CD8-positive, alpha-beta memory T cell (primary cell): ENCODE data around the gene PET117. TPM values are rescaled to one million over a fixed set of nuclear protein-coding genes. Genes with fewer than 3 reads are reported as not detected.
A peak's percentile ranks its signal among the peaks of the same experiment; 100 is the strongest.
"Not testable (repeated sequence)": the region's sequence is repeated elsewhere in the genome, so short reads cannot be mapped to it uniquely, and the experiment has no call there.

Source experiments
- CTCF ChIA-PET: fragments of 350-600 bp; sonication (Branson Sonifier 250); formaldehyde crosslinking; loops from one replicate; lab custom pipeline; 2021; ENCODE audit warnings: antibody characterized with exemption; lab: Charles Lee
- POLR2A ChIA-PET: fragments of 350-600 bp; sonication (Branson Sonifier 250); formaldehyde crosslinking; loops from one replicate; lab custom pipeline; 2021; ENCODE audit warnings: antibody characterized with exemption; lab: Charles Lee
- DNase-seq, 5 donors: peaks; one replicate each; pipeline versions ENCODE4 v3.0.0 to v3.0.0-alpha.2; 2020 to 2022; ENCODE audit warnings: mixed read lengths in 1 of 5
- H3K27ac ChIP-seq: one replicate; pipeline ENCODE4 v1.7.0; 2013; ENCODE audit warnings: low read depth, mild to moderate bottlenecking, low read length, moderate library complexity
- H3K27me3 ChIP-seq: 2 replicates; pipeline ENCODE4 v1.7.0; 2013; ENCODE audit warnings: low read length, mild to moderate bottlenecking; ENCODE audit not compliant: insufficient read depth, poor library complexity, severe bottlenecking
- H3K36me3 ChIP-seq: 2 replicates; pipeline ENCODE4 v1.7.0; 2013; ENCODE audit warnings: mild to moderate bottlenecking, low read length, moderate library complexity; ENCODE audit not compliant: insufficient read depth
- H3K4me1 ChIP-seq: 2 replicates; pipeline ENCODE4 v1.7.0; 2013; ENCODE audit warnings: mild to moderate bottlenecking, low read length, moderate library complexity; ENCODE audit not compliant: insufficient read depth
- H3K4me3 ChIP-seq: 2 replicates; pipeline ENCODE4 v1.7.0; 2013; ENCODE audit warnings: mild to moderate bottlenecking, low read length
- H3K9me3 ChIP-seq: 2 replicates; pipeline ENCODE4 v1.7.0; 2013; ENCODE audit warnings: mild to moderate bottlenecking, low read length
- H3K27ac Mint-ChIP-seq, 8 donors: one replicate each; pipeline ENCODE4 v1.8.0; 2020 to 2021; ENCODE audit warnings: mixed read lengths in 8 of 8, mild to moderate bottlenecking in 6 of 8, inconsistent platforms in 3 of 8, moderate library complexity in 3 of 8
- H3K27me3 Mint-ChIP-seq, 2 donors: one replicate each; pipeline ENCODE4 v1.8.0; 2020 to 2021; ENCODE audit warnings: mixed read lengths in 2 of 2, mild to moderate bottlenecking in 1 of 2, moderate library complexity in 1 of 2
- H3K36me3 Mint-ChIP-seq, 3 donors: one replicate each; pipeline ENCODE4 v1.8.0; 2020 to 2021; ENCODE audit warnings: mixed read lengths in 3 of 3, inconsistent platforms in 1 of 3, mild to moderate bottlenecking in 1 of 3
- H3K4me1 Mint-ChIP-seq, 3 donors: one replicate each; pipeline ENCODE4 v1.8.0; 2020 to 2021; ENCODE audit warnings: mixed read lengths in 3 of 3, inconsistent platforms in 1 of 3, mild to moderate bottlenecking in 1 of 3
- H3K4me3 Mint-ChIP-seq, 7 donors: one replicate each; pipeline ENCODE4 v1.8.0; 2020 to 2021; ENCODE audit warnings: mixed read lengths in 7 of 7, mild to moderate bottlenecking in 6 of 7, moderate library complexity in 4 of 7, inconsistent platforms in 2 of 7
- H3K9me3 Mint-ChIP-seq, 5 donors: one replicate each; pipeline ENCODE4 v1.8.0; 2020 to 2022; ENCODE audit warnings: mixed read lengths in 5 of 5, mild to moderate bottlenecking in 3 of 5, moderate library complexity in 2 of 5, inconsistent platforms in 1 of 5
- polyA plus RNA-seq: library from polyadenylated mRNA; unstranded; fragments of 300-500 nt; fragmentation: Illumina TruSeq; gene quantifications from one replicate; pipeline ENCODE4 v1.2.3, GENCODE V29; 2021
- total RNA-seq, 2 experiments: library from RNA; stranded (reverse); gene quantifications; one replicate each; pipeline ENCODE4 v1.2.3, GENCODE V29; 2021

Gene PET117, protein sequence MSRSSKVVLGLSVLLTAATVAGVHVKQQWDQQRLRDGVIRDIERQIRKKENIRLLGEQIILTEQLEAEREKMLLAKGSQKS
- total RNA-seq = 10 to 100 TPM; 14.7 to 15.6 TPM
- polyA plus RNA-seq = 36.0 TPM

DNA sequence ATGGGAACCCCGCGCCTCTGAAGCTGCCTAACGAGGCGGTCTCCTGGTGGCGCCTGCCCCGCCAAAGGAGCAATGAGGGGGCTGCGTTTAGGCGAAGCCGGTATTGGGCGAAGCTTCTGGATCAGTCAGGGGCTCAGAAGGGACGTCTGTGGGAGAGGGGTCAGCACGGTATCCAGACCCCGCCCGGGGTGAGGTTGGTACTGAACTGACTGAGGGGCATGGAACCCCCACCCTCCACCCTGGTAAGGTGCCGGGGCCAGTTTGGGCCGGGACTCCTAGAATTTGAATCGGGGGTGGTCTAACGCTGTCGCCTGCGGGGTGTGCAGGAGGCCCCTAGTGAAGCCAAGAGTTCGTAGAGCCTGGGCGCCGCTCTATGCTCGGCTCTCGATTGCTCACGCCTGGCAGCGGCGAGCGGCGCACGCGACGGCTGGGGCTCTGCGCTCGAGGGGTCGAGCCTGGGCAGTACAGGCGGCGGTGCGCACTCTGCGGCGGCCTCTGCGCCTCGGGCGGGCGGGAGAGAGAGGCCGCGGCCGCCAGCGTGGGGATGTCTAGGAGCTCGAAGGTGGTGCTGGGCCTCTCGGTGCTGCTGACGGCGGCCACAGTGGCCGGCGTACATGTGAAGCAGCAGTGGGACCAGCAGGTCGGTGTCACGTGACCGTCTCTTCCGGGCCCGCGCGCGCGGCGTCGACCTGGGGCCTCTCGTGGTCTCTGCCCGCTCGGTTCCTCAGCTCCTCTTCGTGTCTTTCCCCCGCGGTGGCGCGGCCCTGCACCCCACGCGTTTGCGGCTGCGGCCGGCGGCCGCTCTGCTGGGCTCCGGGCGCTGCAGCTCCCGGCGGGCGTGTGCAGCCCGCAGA, at the start of gene PET117, which contains the start of gene KAT14:
Gene PET117 (plus strand): TSS at position 452 of the 854 bp plus-strand sequence. CDS start 93 bp downstream, at position 545.
Gene KAT14 (plus strand): TSS at position 452 of the 854 bp plus-strand sequence. CDS start 4,798 bp downstream, outside the sequence.
- H3K27me3 Mint-ChIP-seq = peaks cover 0 to 2% of the 10 kb centered on the region in 2 donors
- H3K4me1 Mint-ChIP-seq = peaks cover 35 to 43% (median 36%) of the 10 kb centered on the region in 3 donors
- H3K27me3 ChIP-seq = no peaks in the 10 kb centered on the region
- H3K4me3 ChIP-seq = peak within 1 kb of the TSS; percentile 95
- no peaks in the 10 kb centered on the region for H3K9me3 ChIP-seq
- H3K4me3 Mint-ChIP-seq = peak within 1 kb of the TSS; percentile 88 to 95 (median 89)
- H3K4me1 ChIP-seq = peaks cover 24% of the 10 kb centered on the region
- H3K9me3 Mint-ChIP-seq = no peaks in the 10 kb centered on the region
- CTCF ChIA-PET = interaction anchor here (0.9 to 1.2 kb wide), 4 partner anchors 14 to 568 kb away, joined by 3 to 4 read pairs (median 4); partner anchors contain the start of genes DSTN, SNX5 and ZNF133
- H3K27ac ChIP-seq = peak within 1 kb of the TSS; percentile 83
- H3K36me3 Mint-ChIP-seq = peaks cover 2 to 16% (median 2%) of the 10 kb centered on the region in 3 donors
- POLR2A ChIA-PET = interaction anchor here (0.6 to 1.9 kb wide), 4 partner anchors 8 to 455 kb away, joined by 3 to 6 read pairs (median 4); partner anchors contain the start of genes RRBP1 and ZNF133
- no peaks in the 10 kb centered on the region for H3K36me3 ChIP-seq
- DNase-seq = peak; percentile 85 to 93 (median 91)
- H3K27ac Mint-ChIP-seq = peak within 1 kb of the TSS; percentile 83 to 95 (median 90)

DNA sequence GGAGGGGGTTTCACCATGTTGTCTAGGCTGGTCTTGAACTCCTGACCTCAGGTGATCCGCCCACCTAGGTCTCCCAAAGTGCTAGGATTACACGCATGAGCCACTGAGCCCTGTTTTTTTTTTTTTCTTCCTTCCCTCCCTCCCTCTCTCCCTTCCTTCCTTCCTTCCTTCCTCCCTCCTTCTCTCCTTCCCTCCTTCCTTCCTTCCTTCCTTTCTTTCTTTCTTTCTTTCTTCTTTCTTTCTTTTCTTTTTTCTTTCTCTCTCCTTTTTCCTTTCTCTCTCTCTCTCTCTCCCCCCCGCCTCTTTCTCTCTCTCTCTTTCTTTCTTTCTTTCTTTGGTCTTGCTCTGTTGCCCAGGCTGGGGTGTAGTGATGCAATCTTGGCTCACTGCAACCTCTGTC, 49.4 kb upstream of the PET117 start:
- H3K9me3 ChIP-seq, H3K9me3 Mint-ChIP-seq, H3K27ac ChIP-seq, H3K4me1 Mint-ChIP-seq, DNase-seq, H3K27ac Mint-ChIP-seq, H3K4me1 ChIP-seq, H3K36me3 Mint-ChIP-seq, H3K36me3 ChIP-seq, H3K4me3 Mint-ChIP-seq, CTCF ChIA-PET, POLR2A ChIA-PET, H3K4me3 ChIP-seq, H3K27me3 ChIP-seq: not testable (repeated sequence)
- H3K27me3 Mint-ChIP-seq = peaks cover 11 to 25% of the 10 kb centered on the region in 2 donors

DNA sequence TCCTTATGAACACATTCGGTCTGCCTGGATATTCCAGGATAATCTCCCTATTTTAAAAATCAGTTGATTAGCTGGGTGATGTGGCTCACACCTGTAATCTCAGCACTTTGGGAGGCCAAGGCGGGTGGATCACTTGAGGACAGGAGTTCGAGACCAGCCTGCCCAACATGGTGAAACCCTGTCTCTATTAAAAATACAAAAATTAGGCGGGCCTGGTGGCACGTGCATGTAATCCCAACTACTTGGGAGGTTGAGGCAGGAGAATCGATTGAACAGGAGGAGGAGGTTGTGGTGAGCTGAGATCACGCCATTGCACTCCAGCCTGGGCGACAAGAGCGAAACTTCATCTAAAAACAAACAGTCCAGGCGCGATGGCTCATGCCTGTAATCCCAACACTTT, 48.8 kb upstream of the PET117 start:
- H3K4me3 Mint-ChIP-seq, H3K4me1 ChIP-seq, H3K27me3 ChIP-seq, CTCF ChIA-PET, H3K9me3 ChIP-seq, POLR2A ChIA-PET, H3K9me3 Mint-ChIP-seq, H3K27ac ChIP-seq, DNase-seq, H3K27ac Mint-ChIP-seq, H3K4me1 Mint-ChIP-seq, H3K36me3 ChIP-seq, H3K36me3 Mint-ChIP-seq, H3K4me3 ChIP-seq: not testable (repeated sequence)
- peaks cover 12 to 25% of the 10 kb centered on the region in 2 donors for H3K27me3 Mint-ChIP-seq

DNA sequence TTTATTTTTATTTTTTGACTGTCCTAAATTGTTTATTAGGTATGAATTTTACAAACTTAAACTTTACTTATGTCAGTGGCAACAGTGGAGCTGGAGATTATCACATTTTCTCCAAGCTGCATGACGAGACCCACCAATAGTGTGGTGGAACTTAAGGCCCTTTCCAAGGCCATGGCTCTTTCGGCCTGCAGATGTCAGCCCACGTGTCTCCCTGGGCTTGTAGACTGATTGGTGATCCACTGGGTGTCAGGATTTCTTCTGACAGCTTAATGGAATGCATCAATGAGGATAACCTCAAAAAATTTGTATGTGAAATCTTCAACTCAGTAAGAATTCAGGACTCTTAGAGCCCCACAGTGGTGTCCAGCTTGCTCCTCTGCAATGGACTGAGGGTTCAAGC, 47.6 kb upstream of the PET117 start:
- no peaks in the 10 kb centered on the region for H3K9me3 ChIP-seq
- CTCF ChIA-PET = no interaction called here

DNA sequence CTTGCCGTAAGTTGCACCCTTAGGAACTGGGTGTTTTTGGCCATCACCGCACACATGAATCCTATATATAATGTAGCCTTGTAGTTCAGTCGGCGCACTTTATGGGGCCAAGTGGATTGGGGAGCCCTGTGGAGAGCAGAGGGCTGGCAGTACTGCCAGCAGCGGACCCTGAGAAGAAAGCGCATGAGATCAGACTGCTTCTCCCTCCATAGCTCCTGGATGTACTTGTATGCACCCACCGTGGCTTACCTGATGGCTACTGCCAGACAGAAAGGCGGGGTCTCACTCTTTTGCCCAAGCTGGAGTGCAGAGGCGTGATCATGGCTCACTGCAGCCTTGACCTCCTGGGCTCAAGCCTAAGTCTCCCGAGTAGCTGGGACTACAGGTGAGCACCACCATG, 47.2 kb upstream of the PET117 start:
- H3K4me3 Mint-ChIP-seq = no peak overlapping the region
- no peaks in the 10 kb centered on the region for H3K36me3 Mint-ChIP-seq
- no peak overlapping the region for H3K27ac Mint-ChIP-seq
- Histone ChIP-seq H3K4me3 (no peak overlapping the region), H3K27ac (no peak overlapping the region), H3K4me1 (no peaks in the 10 kb centered on the region), H3K36me3 (no peaks in the 10 kb centered on the region), H3K9me3 (no peaks in the 10 kb centered on the region), H3K27me3 (no peaks in the 10 kb centered on the region)
- peaks cover 10 to 28% of the 10 kb centered on the region in 2 donors for H3K27me3 Mint-ChIP-seq
- no peak for DNase-seq
- no peaks in the 10 kb centered on the region for H3K4me1 Mint-ChIP-seq
- ChIA-PET CTCF (no interaction called here), POLR2A (no interaction called here)
- H3K9me3 Mint-ChIP-seq = no peaks in the 10 kb centered on the region

More for the DNA sequence above, 47.6 kb upstream of the PET117 start:
- no peak for DNase-seq
- Histone ChIP-seq H3K27ac (no peak overlapping the region), H3K27me3 (no peaks in the 10 kb centered on the region), H3K4me3 (no peak overlapping the region), H3K4me1 (no peaks in the 10 kb centered on the region), H3K36me3 (no peaks in the 10 kb centered on the region)
- Mint-ChIP-seq H3K9me3 (no peaks in the 10 kb centered on the region), H3K27ac (no peak overlapping the region), H3K36me3 (no peaks in the 10 kb centered on the region), H3K4me3 (no peak overlapping the region), H3K27me3 (peaks cover 10 to 28% of the 10 kb centered on the region in 2 donors), H3K4me1 (no peaks in the 10 kb centered on the region)
- POLR2A ChIA-PET = no interaction called here

DNA sequence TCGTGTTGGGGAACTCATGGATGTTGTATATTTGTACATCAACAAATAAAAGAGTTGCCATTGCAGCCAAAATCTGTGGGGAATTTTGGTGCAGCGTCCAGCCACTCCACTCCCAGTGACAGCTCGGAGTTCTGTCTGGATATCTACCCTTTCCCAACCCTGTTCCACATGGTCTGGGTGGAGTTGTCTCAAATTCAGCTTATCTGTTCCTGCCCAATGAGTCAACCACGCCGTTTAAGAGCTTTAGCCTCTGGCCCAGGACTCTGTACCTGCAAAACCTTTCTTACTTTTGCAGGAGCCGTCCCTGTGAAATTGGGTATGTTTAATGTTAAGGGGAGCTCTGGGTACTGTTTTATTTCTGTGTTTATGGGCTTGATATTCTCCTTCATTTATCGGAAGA, 46.0 kb upstream of the PET117 start:
- no peaks in the 10 kb centered on the region for H3K9me3 Mint-ChIP-seq
- no peaks in the 10 kb centered on the region for H3K9me3 ChIP-seq
- H3K27ac ChIP-seq = no peak overlapping the region
- H3K27me3 Mint-ChIP-seq = peaks cover 10 to 28% of the 10 kb centered on the region in 2 donors
- H3K36me3 Mint-ChIP-seq = no peaks in the 10 kb centered on the region
- no peaks in the 10 kb centered on the region for H3K27me3 ChIP-seq
- H3K4me1 Mint-ChIP-seq = no peaks in the 10 kb centered on the region
- POLR2A ChIA-PET = no interaction called here
- CTCF ChIA-PET = no interaction called here
- no peak for DNase-seq
- no peaks in the 10 kb centered on the region for H3K4me1 ChIP-seq
- no peak overlapping the region for H3K4me3 Mint-ChIP-seq
- no peaks in the 10 kb centered on the region for H3K36me3 ChIP-seq
- no peak overlapping the region for H3K4me3 ChIP-seq
- no peak overlapping the region for H3K27ac Mint-ChIP-seq

DNA sequence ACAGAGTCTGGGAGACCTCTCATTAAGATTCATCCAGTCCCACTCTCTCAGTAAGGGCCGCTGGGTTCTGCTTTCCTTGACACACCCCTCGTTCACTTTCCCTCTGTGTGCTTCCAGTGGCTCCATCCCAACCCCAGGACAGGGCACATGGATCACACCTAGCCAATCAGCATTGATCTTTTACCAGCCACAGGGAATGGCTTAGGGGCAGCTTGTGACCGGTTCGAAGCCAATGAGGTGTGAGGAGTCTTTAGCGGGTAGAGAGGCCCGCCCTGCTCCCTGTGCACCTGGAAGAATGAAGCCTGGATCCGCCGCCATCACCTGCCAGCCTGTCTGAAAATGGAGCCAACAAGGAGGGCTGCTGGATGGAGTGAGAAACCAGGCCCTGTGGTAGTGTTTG, 44.8 kb upstream of the PET117 start:
- Histone ChIP-seq H3K36me3 (no peaks in the 10 kb centered on the region), H3K27me3 (no peaks in the 10 kb centered on the region), H3K9me3 (no peaks in the 10 kb centered on the region), H3K27ac (no peak overlapping the region), H3K4me3 (no peak overlapping the region), H3K4me1 (no peaks in the 10 kb centered on the region)
- H3K36me3 Mint-ChIP-seq = no peaks in the 10 kb centered on the region
- DNase-seq = no peak
- H3K4me1 Mint-ChIP-seq = no peaks in the 10 kb centered on the region
- H3K4me3 Mint-ChIP-seq = no peak overlapping the region
- POLR2A ChIA-PET = no interaction called here
- peaks cover 8 to 27% of the 10 kb centered on the region in 2 donors for H3K27me3 Mint-ChIP-seq
- H3K27ac Mint-ChIP-seq = no peak overlapping the region
- no peaks in the 10 kb centered on the region for H3K9me3 Mint-ChIP-seq
- CTCF ChIA-PET = no interaction called here

DNA sequence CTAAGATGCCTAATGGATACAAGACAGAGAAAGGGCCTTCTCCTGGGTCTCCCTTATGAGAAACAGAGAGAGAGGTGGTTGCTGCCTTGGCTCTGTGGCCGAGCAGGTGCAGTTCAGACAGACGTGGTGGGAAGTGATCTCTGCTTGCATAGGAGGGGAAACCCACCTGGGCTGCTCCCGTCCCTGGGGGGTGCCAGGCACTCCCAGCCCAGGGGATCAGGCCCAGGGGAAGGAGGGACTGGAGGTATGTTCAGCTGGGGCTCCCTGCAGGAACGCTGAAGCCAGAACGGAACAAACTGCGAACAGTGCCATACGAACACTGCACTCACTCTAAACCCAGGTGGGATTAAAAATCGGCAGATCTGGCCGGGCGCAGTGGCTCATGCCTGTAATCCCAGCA, 44.3 kb upstream of the PET117 start:
- Histone ChIP-seq H3K36me3 (no peaks in the 10 kb centered on the region), H3K4me1 (no peaks in the 10 kb centered on the region), H3K27ac (no peak overlapping the region), H3K9me3 (no peaks in the 10 kb centered on the region), H3K4me3 (no peak overlapping the region), H3K27me3 (no peaks in the 10 kb centered on the region)
- Mint-ChIP-seq H3K36me3 (no peaks in the 10 kb centered on the region), H3K27ac (no peak overlapping the region), H3K9me3 (no peaks in the 10 kb centered on the region), H3K4me1 (no peaks in the 10 kb centered on the region), H3K27me3 (peaks cover 9 to 31% of the 10 kb centered on the region in 2 donors), H3K4me3 (no peak overlapping the region)
- POLR2A ChIA-PET = no interaction called here
- no peak for DNase-seq
- CTCF ChIA-PET = no interaction called here
